GM23338 (cell line): ENCODE measurements around the gene PHC1. TPM values are rescaled to one million over a fixed set of nuclear protein-coding genes. Genes with fewer than 3 reads are reported as not detected.

Experiments used
- ATAC-seq: fragments of 200-7000 bp; cut with Tn5 transposase; 3 replicates; pipeline ENCODE4 v1.9.1; 2020
- DNase-seq: peaks from one replicate; pipeline ENCODE4 v3.0.0-alpha.2; 2015; ENCODE audit warnings: low spot score
- H2AFZ ChIP-seq: fragments of 200-600 bp; sonication (generic); 2 replicates; pipeline ENCODE4 v1.8.0; 2016; ENCODE audit warnings: antibody characterized with exemption, mild to moderate bottlenecking, moderate library complexity
- H3F3A ChIP-seq: fragments of 200-600 bp; sonication (generic); replicated peaks from 2 replicates; pipeline ENCODE4 v1.8.0; 2017; ENCODE audit warnings: antibody characterized with exemption, mixed run types, low read depth
- H3K27ac ChIP-seq: fragments of 200-600 bp; sonication (generic); 2 replicates; pipeline ENCODE4 v1.6.1; 2016; ENCODE audit warnings: low read depth
- H3K27me3 ChIP-seq: fragments of 200-600 bp; sonication (generic); 2 replicates; pipeline ENCODE4 v1.8.0; 2016; ENCODE audit warnings: mild to moderate bottlenecking, mixed run types, moderate library complexity; ENCODE audit not compliant: insufficient read depth
- H3K36me3 ChIP-seq: fragments of 200-600 bp; sonication (generic); 2 replicates; pipeline ENCODE4 v1.8.0; 2016; ENCODE audit warnings: mild to moderate bottlenecking; ENCODE audit not compliant: insufficient read depth
- H3K4me1 ChIP-seq: fragments of 200-600 bp; sonication (generic); 2 replicates; pipeline ENCODE4 v1.8.0; 2016; ENCODE audit warnings: mild to moderate bottlenecking, moderate library complexity; ENCODE audit not compliant: insufficient read depth
- H3K4me2 ChIP-seq: fragments of 200-600 bp; sonication (generic); 2 replicates; pipeline ENCODE4 v1.7.1; 2017; ENCODE audit warnings: mixed run types
- H3K4me3 ChIP-seq: fragments of 200-600 bp; sonication (generic); 2 replicates; pipeline ENCODE4 v1.6.1; 2016; ENCODE audit warnings: mixed run types
- H3K79me2 ChIP-seq: fragments of 200-600 bp; sonication (generic); replicated peaks from 2 replicates; pipeline ENCODE4 v1.8.0; 2017; ENCODE audit warnings: mild to moderate bottlenecking; ENCODE audit not compliant: insufficient read depth
- H3K9me2 ChIP-seq: fragments of 200-600 bp; sonication (generic); 2 replicates; pipeline ENCODE4 v1.8.0; 2017; ENCODE audit not compliant: insufficient read depth
- H4K20me1 ChIP-seq: fragments of 200-600 bp; sonication (generic); replicated peaks from 2 replicates; pipeline ENCODE4 v1.8.0; 2017; ENCODE audit warnings: mild to moderate bottlenecking; ENCODE audit not compliant: insufficient read depth
- H3K27ac Mint-ChIP-seq: 2 replicates; pipeline ENCODE4 v1.8.0; 2020; ENCODE audit warnings: inconsistent platforms, mild to moderate bottlenecking, moderate library complexity, mixed read lengths
- H3K27me3 Mint-ChIP-seq: 3 replicates; pipeline ENCODE4 v1.8.0; 2022; ENCODE audit warnings: low read depth, mild to moderate bottlenecking, moderate library complexity, mixed read lengths, inconsistent platforms; ENCODE audit not compliant: insufficient read depth, poor library complexity
- H3K36me3 Mint-ChIP-seq: 3 replicates; pipeline ENCODE4 v1.8.0; 2021; ENCODE audit warnings: low read depth, mild to moderate bottlenecking, inconsistent platforms, moderate library complexity, mixed read lengths
- H3K4me1 Mint-ChIP-seq: 3 replicates; pipeline ENCODE4 v1.8.0; 2020; ENCODE audit warnings: mild to moderate bottlenecking, inconsistent platforms, mixed read lengths
- H3K4me3 Mint-ChIP-seq: 3 replicates; pipeline ENCODE4 v1.8.0; 2021; ENCODE audit warnings: moderate library complexity, mild to moderate bottlenecking, inconsistent platforms, mixed read lengths
- H3K9me3 Mint-ChIP-seq: 3 replicates; pipeline ENCODE4 v1.8.0; 2020; ENCODE audit warnings: moderate library complexity, mild to moderate bottlenecking, inconsistent platforms, mixed read lengths
- CREB1 ChIP-seq: fragments of 250-450 bp; sonication (Bioruptor Pico); IDR thresholded peaks from 2 replicates; pipeline ENCODE4 v1.5.0; 2020; ENCODE audit warnings: low read depth, mild to moderate bottlenecking, moderate library complexity
- CTCF ChIP-seq, 2 experiments: fragments of 200-600 bp in 1 of 2; sonication (generic) in 1 of 2; conservative IDR thresholded peaks; 2 replicates each; pipeline versions ENCODE4 v1.5.1 to v1.6.1; 2016 to 2017; ENCODE audit warnings: antibody characterized with exemption in 2 of 2, low read depth in 2 of 2, mild to moderate bottlenecking in 2 of 2, moderate library complexity in 1 of 2
- ETS1 ChIP-seq: IDR thresholded peaks from 2 replicates; pipeline ENCODE4 v1.6.1; 2016; ENCODE audit warnings: antibody characterized with exemption
- EZH2 ChIP-seq: fragments of 200-600 bp; sonication (generic); IDR thresholded peaks from one replicate; pipeline ENCODE4 v1.8.0; 2017; ENCODE audit warnings: antibody characterized with exemption, mild to moderate bottlenecking, low read depth; ENCODE audit not compliant: unreplicated experiment
- EZH2phosphoT487 ChIP-seq: fragments of 200-600 bp; sonication (generic); IDR thresholded peaks from one replicate; pipeline ENCODE4 v1.8.1; 2018; ENCODE audit warnings: antibody characterized with exemption; ENCODE audit not compliant: unreplicated experiment
- JUNB ChIP-seq: IDR thresholded peaks from one replicate; pipeline ENCODE4 v1.6.1; 2016; ENCODE audit warnings: antibody characterized with exemption; ENCODE audit not compliant: unreplicated experiment
- NANOG ChIP-seq: IDR thresholded peaks from 2 replicates; pipeline ENCODE4 v1.6.1; 2016; ENCODE audit warnings: antibody characterized with exemption, borderline replicate concordance
- POLR2AphosphoS5 ChIP-seq: IDR thresholded peaks from 2 replicates; pipeline ENCODE4 v1.6.1; 2016; ENCODE audit warnings: antibody characterized with exemption, low read depth
- REST ChIP-seq: IDR thresholded peaks from one replicate; pipeline ENCODE4 v1.6.1; 2018; ENCODE audit warnings: antibody characterized with exemption; ENCODE audit not compliant: unreplicated experiment
- STAT1 ChIP-seq: IDR thresholded peaks from one replicate; pipeline ENCODE4 v1.6.1; 2016; ENCODE audit warnings: antibody characterized with exemption; ENCODE audit not compliant: unreplicated experiment
- ZNF114 ChIP-seq: fragments of 250-450 bp; sonication (Bioruptor Pico); IDR thresholded peaks from 2 replicates; pipeline ENCODE4 v1.5.0; 2020; ENCODE audit warnings: mild to moderate bottlenecking, moderate library complexity
- ZNF331 ChIP-seq: fragments of 250-450 bp; sonication (Bioruptor Pico); IDR thresholded peaks from 2 replicates; pipeline ENCODE4 v1.5.0; 2020; ENCODE audit warnings: low read depth, mild to moderate bottlenecking, moderate library complexity
- ZNF462 ChIP-seq: fragments of 250-450 bp; sonication (Bioruptor Pico); IDR thresholded peaks from 2 replicates; pipeline ENCODE4 v1.5.0; 2020; ENCODE audit warnings: mild to moderate bottlenecking, moderate library complexity
- polyA plus RNA-seq: library from polyadenylated mRNA; unstranded; fragments of >200 nt; fragmentation: Nextera tagmentation; extraction: Ambion mirVana; gene quantifications from 2 replicates; pipeline ENCODE4 v1.2.1, GENCODE V29; 2016
- total RNA-seq: library from RNA; depleted of rRNA; stranded (reverse); fragments of >200 nt; shearing (Covaris generic); gene quantifications from 2 replicates; pipeline ENCODE4 v1.2.3, GENCODE V29; 2014

The PHC1 gene
- total and polyA plus RNA-seq, 2 experiments from 2014 or later, result 303 to 1,069 TPM

GRCh38 chr12:8969861-8970411 lies 55.6 kb downstream of the PHC1 start:
- ATAC-seq, result no peak
- TF ChIP-seq ETS1 (no peak), REST (no peak), ZNF114 (CRISPR knock-in tag) (no peak), NANOG (no peak), STAT1 (no peak), CTCF (conservative IDR thresholded peaks at IDR 0.05; ENCODE audit: low read depth in 2 of 2) (no peak), EZH2phosphoT487 (no peak), EZH2 (no peak), CREB1 (CRISPR knock-in tag) (no peak), ZNF462 (CRISPR knock-in tag) (no peak), POLR2AphosphoS5 (no peak), ZNF331 (no peak), JUNB (no peak)

More at GRCh38 chr12:8969861-8970411, 55.6 kb downstream of the PHC1 start:
- Histone ChIP-seq H3K36me3 (no peaks in the 10 kb centered on the region), H3K79me2 (no peaks in the 10 kb centered on the region), H3F3A (no peaks in the 10 kb centered on the region), H3K27ac (no peak overlapping the region), H3K4me3 (no peak overlapping the region), H3K4me2 (no peak overlapping the region), H2AFZ (no peak overlapping the region), H3K27me3 (no peaks in the 10 kb centered on the region), H3K9me2 (no peaks in the 10 kb centered on the region), H4K20me1 (no peaks in the 10 kb centered on the region), H3K4me1 (no peaks in the 10 kb centered on the region)
- H3K27me3 Mint-ChIP-seq, result peaks cover 4% of the 10 kb centered on the region
- DNase-seq, result no peak
- H3K4me1 Mint-ChIP-seq, result no peaks in the 10 kb centered on the region
- no peak overlapping the region for H3K4me3 Mint-ChIP-seq
- H3K36me3 Mint-ChIP-seq, result peaks cover 18% of the 10 kb centered on the region; the same call in 2 of the 3 replicates
- H3K27ac Mint-ChIP-seq, result no peak overlapping the region
- peaks cover 22% of the 10 kb centered on the region for H3K9me3 Mint-ChIP-seq
